A673 (cell line): ENCODE data around the gene XRCC4. TPM values are rescaled to one million over a fixed set of nuclear protein-coding genes. Genes with fewer than 3 reads are reported as not detected.

Source experiments
- BruUV-seq: library from RNA; stranded (reverse); fragments of 400-500 nt; replicated peaks from 2 replicates; lab custom pipeline; 2021; lab: Mats Ljungman, UMichigan
- CTCF ChIA-PET: fragments of 300-600 bp; sonication (Branson Sonifier 250); formaldehyde crosslinking; loops from one replicate; lab custom pipeline; 2022; ENCODE audit warnings: antibody characterized with exemption; lab: Charles Lee
- POLR2A ChIA-PET: fragments of 300-600 bp; sonication (Branson Sonifier 250); formaldehyde crosslinking; loops from one replicate; lab custom pipeline; 2022; ENCODE audit warnings: antibody characterized with exemption; ENCODE audit not compliant: low non-redundant PET; lab: Charles Lee
- DNase-seq: peaks from one replicate; pipeline ENCODE4 v3.0.0-alpha.2; 2015; ENCODE audit warnings: low spot score
- H3K27ac ChIP-seq: fragments of 200-600 bp; sonication (generic); 2 replicates; pipeline ENCODE4 v1.5.1; 2016; ENCODE audit warnings: mixed run types, low read depth, mild to moderate bottlenecking, mixed read lengths, antibody characterized with exemption, low read length; ENCODE audit not compliant: poor library complexity, severe bottlenecking
- H3K27me3 ChIP-seq: fragments of 200-600 bp; sonication (generic); replicated peaks from 2 replicates; pipeline ENCODE4 v1.6.1; 2017; ENCODE audit warnings: mixed run types, low read depth, mild to moderate bottlenecking, mixed read lengths, antibody characterized with exemption, low read length; ENCODE audit not compliant: insufficient read depth, poor library complexity
- H3K36me3 ChIP-seq: fragments of 200-600 bp; sonication (generic); 2 replicates; pipeline ENCODE4 v1.6.1; 2016; ENCODE audit warnings: mixed run types, mild to moderate bottlenecking, mixed read lengths, antibody characterized with exemption, low read length; ENCODE audit not compliant: insufficient read depth, poor library complexity, severe bottlenecking
- H3K4me1 ChIP-seq: fragments of 200-600 bp; sonication (generic); 2 replicates; pipeline ENCODE4 v1.6.1; 2017; ENCODE audit warnings: mixed run types, mild to moderate bottlenecking, mixed read lengths, antibody characterized with exemption, low read length; ENCODE audit not compliant: insufficient read depth, poor library complexity, severe bottlenecking
- H3K4me3 ChIP-seq: fragments of 200-600 bp; sonication (generic); 2 replicates; pipeline ENCODE4 v1.5.1; 2016; ENCODE audit warnings: low read depth, mixed run types, mild to moderate bottlenecking, mixed read lengths, low read length; ENCODE audit not compliant: poor library complexity, severe bottlenecking
- H3K9me3 ChIP-seq: fragments of 200-600 bp; sonication (generic); 2 replicates; pipeline ENCODE4 v1.6.1; 2016; ENCODE audit warnings: mixed run types, low read depth, mild to moderate bottlenecking, mixed read lengths, antibody characterized with exemption, low read length; ENCODE audit not compliant: poor library complexity, severe bottlenecking
- CTCF ChIP-seq: fragments of 300-800, 200-600 bp; sonication (generic); conservative IDR thresholded peaks from 2 replicates; pipeline ENCODE4 v1.5.1; 2017; ENCODE audit warnings: low read depth, mild to moderate bottlenecking, antibody characterized with exemption, low read length, moderate library complexity, mixed read lengths
- EZH2 ChIP-seq: fragments of 200-600 bp; sonication (generic); IDR thresholded peaks from 2 replicates; pipeline ENCODE4 v1.6.1; 2017; ENCODE audit warnings: borderline replicate concordance, low read depth, mild to moderate bottlenecking, mixed read lengths, antibody characterized with exemption, low read length; ENCODE audit not compliant: poor library complexity, severe bottlenecking
- intact Hi-C: fragments of 100-400 bp; cut with micrococcal nuclease; formaldehyde crosslinking; loops from one replicate; pipeline ENCODE4 v1.10.0; 2022; ENCODE audit not compliant: unreplicated experiment
- total RNA-seq: library from RNA; stranded (reverse); gene quantifications from 2 replicates; pipeline ENCODE4 v1.2.3, GENCODE V29; 2021

Gene XRCC4
- total RNA-seq, 1 experiment from 2014 or later, result 8.1 TPM

- TF ChIP-seq EZH2, result no peak
- TF ChIP-seq CTCF, result no peak
- DNase-seq, result no peak
- Histone ChIP-seq H3K36me3 (no peaks in the 10 kb centered on the region), H3K4me1 (no peaks in the 10 kb centered on the region), H3K4me3 (no peak overlapping the region), H3K27ac (no peak overlapping the region), H3K9me3 (no peaks in the 10 kb centered on the region), H3K27me3 (no peaks in the 10 kb centered on the region)
- intact Hi-C loops, result no loop called here
- BruUV-seq, result no TSS peak
- ChIA-PET CTCF (no interaction called here), POLR2A (no interaction called here)
These were observed 47.2 kb downstream of the XRCC4 start for GRCh38 chr5:83124593-83124992.

- Histone ChIP-seq H3K27me3 (no peaks in the 10 kb centered on the region), H3K9me3 (no peaks in the 10 kb centered on the region), H3K4me1 (no peaks in the 10 kb centered on the region), H3K4me3 (no peak overlapping the region), H3K27ac (no peak overlapping the region), H3K36me3 (no peaks in the 10 kb centered on the region)
- DNase-seq, result no peak
- ChIA-PET CTCF (no interaction called here), POLR2A (no interaction called here)
- intact Hi-C loops, result no loop called here
- TF ChIP-seq EZH2, result no peak
- TF ChIP-seq CTCF, result no peak
- BruUV-seq, result no TSS peak
These were observed 48.2 kb downstream of the XRCC4 start for GRCh38 chr5:83125560-83125959.

- Histone ChIP-seq H3K4me1 (no peaks in the 10 kb centered on the region), H3K27me3 (no peaks in the 10 kb centered on the region), H3K27ac (no peak overlapping the region), H3K9me3 (no peaks in the 10 kb centered on the region), H3K4me3 (no peak overlapping the region), H3K36me3 (no peaks in the 10 kb centered on the region)
- TF ChIP-seq CTCF, result no peak
- DNase-seq, result no peak
- ChIA-PET CTCF (no interaction called here), POLR2A (no interaction called here)
- no TSS peak for BruUV-seq
- intact Hi-C loops, result no loop called here
These were observed 49.2 kb downstream of the XRCC4 start for GRCh38 chr5:83126501-83126900.
